ENCODE results near the gene ARSI.

ARSI gene

GRCh38 chr5:150302301-150303069, at the start of gene ARSI:
TSS of gene ARSI (minus strand) at chr5:150302905. CDS start at chr5:150302373, 532 bp downstream.
- DNase-seq, result no peak

- DNase-seq, result peak in 1 of 2 experiments; percentile 22
Observed at GRCh38 chr5:150350524-150351344, 48.0 kb upstream of the ARSI start.

- DNase-seq, result no peak
Observed at GRCh38 chr5:150349681-150350275, 47.1 kb upstream of the ARSI start.

GRCh38 chr5:150347451-150347850, 44.7 kb upstream of the ARSI start:
- DNase-seq, result no peak

GRCh38 chr5:150347003-150347402, 44.3 kb upstream of the ARSI start:
- DNase-seq, result no peak

- DNase-seq, result no peak
Observed at GRCh38 chr5:150346592-150346991, 43.9 kb upstream of the ARSI start.

GRCh38 chr5:150345716-150346115, 43.0 kb upstream of the ARSI start:
- no peak for DNase-seq

- no peak for DNase-seq
Observed at GRCh38 chr5:150343994-150344631, 41.4 kb upstream of the ARSI start.

- no peak for DNase-seq
Observed at GRCh38 chr5:150342583-150342982, 39.9 kb upstream of the ARSI start.

GRCh38 chr5:150341989-150342388, 39.3 kb upstream of the ARSI start:
- DNase-seq, result no peak

- no peak for DNase-seq
Observed at GRCh38 chr5:150341331-150341730, 38.6 kb upstream of the ARSI start.

GRCh38 chr5:150340614-150341255, 38.0 kb upstream of the ARSI start:
- DNase-seq, result no peak

GRCh38 chr5:150339841-150340240, 37.1 kb upstream of the ARSI start:
- no peak for DNase-seq

- DNase-seq, result no peak
Observed at GRCh38 chr5:150339165-150339564, 36.5 kb upstream of the ARSI start.

- no peak for DNase-seq
Observed at GRCh38 chr5:150338546-150338945, 35.8 kb upstream of the ARSI start.

GRCh38 chr5:150335778-150336177, 33.1 kb upstream of the ARSI start:
- no peak for DNase-seq

- DNase-seq, result no peak
Observed at GRCh38 chr5:150333400-150333799, 30.7 kb upstream of the ARSI start.

- no peak for DNase-seq
Observed at GRCh38 chr5:150329881-150330876, 27.5 kb upstream of the ARSI start.

GRCh38 chr5:150329038-150329437, 26.3 kb upstream of the ARSI start:
- DNase-seq, result no peak

- DNase-seq, result no peak
Observed at GRCh38 chr5:150328515-150328914, 25.8 kb upstream of the ARSI start.

GRCh38 chr5:150327139-150327538, 24.4 kb upstream of the ARSI start:
- no peak for DNase-seq

Data from NCI-H446 (cell line).